Activated CD8-positive, alpha-beta T cell treated with anti-CD3 and anti-CD28 coated beads for 36 hours (primary cell): ENCODE data around the gene C5orf47. TPM values are rescaled to one million over a fixed set of nuclear protein-coding genes. Genes with fewer than 3 reads are reported as not detected.

Experiments used
- ATAC-seq: fragments of 200-7000 bp; cut with Tn5 transposase; one replicate; pipeline ENCODE4 v1.10.0; 2021; ENCODE audit warnings: mild to moderate bottlenecking, moderate library complexity
- CTCF ChIA-PET: fragments of 350-600 bp; sonication (Branson Sonifier 250); formaldehyde crosslinking; loops from one replicate; lab custom pipeline; 2021; ENCODE audit warnings: antibody characterized with exemption; lab: Charles Lee
- POLR2A ChIA-PET: fragments of 350-600 bp; sonication (Branson Sonifier 250); formaldehyde crosslinking; loops from one replicate; lab custom pipeline; 2021; ENCODE audit warnings: antibody characterized with exemption; lab: Charles Lee
- DNase-seq: peaks from one replicate; pipeline ENCODE4 v3.0.0-alpha.2; 2020
- H3K27ac Mint-ChIP-seq: one replicate; pipeline ENCODE4 v1.8.0; 2021; ENCODE audit warnings: mild to moderate bottlenecking, mixed read lengths
- H3K27me3 Mint-ChIP-seq: one replicate; pipeline ENCODE4 v1.8.0; 2021; ENCODE audit warnings: mixed read lengths
- H3K36me3 Mint-ChIP-seq: one replicate; pipeline ENCODE4 v1.8.0; 2021; ENCODE audit warnings: low read depth, mixed read lengths
- H3K4me1 Mint-ChIP-seq: one replicate; pipeline ENCODE4 v1.8.0; 2021; ENCODE audit warnings: low read depth, mixed read lengths
- H3K4me3 Mint-ChIP-seq: one replicate; pipeline ENCODE4 v1.8.0; 2021; ENCODE audit warnings: mild to moderate bottlenecking, moderate library complexity, mixed read lengths
- H3K9me3 Mint-ChIP-seq: one replicate; pipeline ENCODE4 v1.8.0; 2021; ENCODE audit warnings: mixed read lengths
- CTCF ChIP-seq: fragments of 200-600 bp; IDR thresholded peaks from one replicate; pipeline ENCODE4 v1.8.0; 2022; ENCODE audit warnings: antibody characterized with exemption, mild to moderate bottlenecking
- intact Hi-C: fragments of 100-400 bp; cut with micrococcal nuclease; formaldehyde crosslinking; loops from one replicate; pipeline ENCODE4 v1.10.0; 2022
- total RNA-seq, 2 experiments: library from RNA; stranded (reverse); gene quantifications; one replicate each; pipeline ENCODE4 v1.2.3, GENCODE V29; 2021

Gene C5orf47, protein sequence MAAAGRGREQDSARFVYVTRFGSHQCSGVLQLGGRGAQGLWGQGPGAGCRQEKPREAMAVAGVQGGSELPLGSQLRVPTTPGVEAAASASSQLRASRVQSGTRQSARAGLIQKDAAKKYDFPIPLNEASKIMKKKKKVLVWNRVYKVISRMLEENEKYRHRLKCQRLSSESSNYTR
- not detected for total RNA-seq

- intact Hi-C loops = no loop called here
- ATAC-seq = no peak
- POLR2A ChIA-PET = interaction anchor here (1.4 kb wide), 1 partner anchor 129 kb away, joined by 3 read pairs; no protein-coding TSS in a partner anchor
These were observed at the start of gene C5orf47 for GRCh38 chr5:173988554-173989431. Gene C5orf47, plus strand, starts transcription at chr5:173989170. Its CDS starts 94 bp downstream, at chr5:173989264.

DNA sequence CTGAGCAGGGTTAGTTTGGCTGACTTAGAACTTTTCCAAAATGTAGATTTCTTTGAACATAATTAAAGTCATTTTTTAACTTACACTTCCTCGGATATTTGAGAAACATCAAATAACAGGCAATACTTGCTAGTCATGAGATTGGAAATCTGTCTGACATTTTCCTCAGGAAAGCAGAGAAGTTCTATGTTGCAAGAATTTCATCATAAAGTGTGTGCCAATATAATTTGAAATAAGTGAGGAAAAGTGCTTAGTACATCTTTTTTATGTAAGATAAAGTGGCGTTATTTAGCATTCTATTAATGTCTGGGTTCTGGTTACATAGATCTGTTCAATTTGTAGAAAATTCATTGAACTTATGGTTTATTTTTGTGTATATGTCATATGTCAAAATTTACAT, 48.7 kb upstream of the C5orf47 start:
- TF ChIP-seq CTCF = no peak
- no peak for DNase-seq
- H3K27ac Mint-ChIP-seq = no peak overlapping the region
- POLR2A ChIA-PET = no interaction called here
- ATAC-seq = no peak
- H3K9me3 Mint-ChIP-seq = no peaks in the 10 kb centered on the region
- no peak overlapping the region for H3K4me3 Mint-ChIP-seq
- no peaks in the 10 kb centered on the region for H3K27me3 Mint-ChIP-seq
- CTCF ChIA-PET = interaction anchor here (1.3 kb wide), 1 partner anchor 15 kb away, joined by 4 read pairs; no protein-coding TSS in a partner anchor
- no peaks in the 10 kb centered on the region for H3K36me3 Mint-ChIP-seq
- intact Hi-C loops = no loop called here
- no peaks in the 10 kb centered on the region for H3K4me1 Mint-ChIP-seq

More at GRCh38 chr5:173988554-173989431, at the start of gene C5orf47:
- peaks cover 3% of the 10 kb centered on the region for H3K27me3 Mint-ChIP-seq
- H3K4me1 Mint-ChIP-seq = no peaks in the 10 kb centered on the region
- H3K9me3 Mint-ChIP-seq = no peaks in the 10 kb centered on the region
- H3K4me3 Mint-ChIP-seq = no peak within 1 kb of the TSS
- TF ChIP-seq CTCF = no peak
- no peak within 1 kb of the TSS for H3K27ac Mint-ChIP-seq
- CTCF ChIA-PET = no interaction called here
- DNase-seq = no peak
- no peaks in the 10 kb centered on the region for H3K36me3 Mint-ChIP-seq

GRCh38 chr5:173941102-173941501, 47.9 kb upstream of the C5orf47 start:
- intact Hi-C loops = no loop called here
- POLR2A ChIA-PET = no interaction called here
- no peaks in the 10 kb centered on the region for H3K27me3 Mint-ChIP-seq
- DNase-seq (no peak), ATAC-seq (no peak)
- H3K4me1 Mint-ChIP-seq = no peaks in the 10 kb centered on the region
- CTCF ChIA-PET = interaction anchor here (0.8 to 1.7 kb wide), 2 partner anchors 8 to 16 kb away, joined by 5 read pairs; no protein-coding TSS in a partner anchor
- no peak overlapping the region for H3K4me3 Mint-ChIP-seq
- peaks cover 3% of the 10 kb centered on the region for H3K36me3 Mint-ChIP-seq
- H3K27ac Mint-ChIP-seq = no peak overlapping the region
- H3K9me3 Mint-ChIP-seq = no peaks in the 10 kb centered on the region
- TF ChIP-seq CTCF = no peak

- no peaks in the 10 kb centered on the region for H3K9me3 Mint-ChIP-seq
- CTCF ChIA-PET = interaction anchor here (0.8 to 2.1 kb wide), 3 partner anchors 9 to 31 kb away, joined by 5 to 7 read pairs (median 5); no protein-coding TSS in a partner anchor
- H3K27ac Mint-ChIP-seq = no peak overlapping the region
These were observed 47.1 kb upstream of the C5orf47 start for GRCh38 chr5:173941758-173942401.

More at GRCh38 chr5:173941758-173942401, 47.1 kb upstream of the C5orf47 start:
- POLR2A ChIA-PET = no interaction called here
- DNase-seq (no peak), ATAC-seq (no peak)
- Mint-ChIP-seq H3K36me3 (peaks cover 10% of the 10 kb centered on the region), H3K4me1 (no peaks in the 10 kb centered on the region), H3K4me3 (no peak overlapping the region), H3K27me3 (no peaks in the 10 kb centered on the region)
- intact Hi-C loops = no loop called here
- TF ChIP-seq CTCF = no peak
